ENCODE results near the gene SLC34A1.

GRCh38 chr5:177357459-177358351 lies 26.5 kb upstream of the SLC34A1 start, which contains the start of gene RGS14:
- TF ChIP-seq POLR2A (IDR thresholded peaks at IDR 0.05; ENCODE audit: low read depth) (no peak), POLR2AphosphoS5 (IDR thresholded peaks at IDR 0.05) (no peak), CTCF (IDR thresholded peaks at IDR 0.05) (no peak)

Data from esophagus muscularis mucosa (tissue), 3 donors.